ENCODE measurements around the gene FAM222B. TPM values are rescaled to one million over a fixed set of nuclear protein-coding genes. Genes with fewer than 3 reads are reported as not detected.
A peak's percentile ranks its signal among the peaks of the same experiment; 100 is the strongest.

FAM222B gene
- total and polyA plus RNA-seq, 2 experiments from 2014 or later = 63.7 to 78.5 TPM

DNA sequence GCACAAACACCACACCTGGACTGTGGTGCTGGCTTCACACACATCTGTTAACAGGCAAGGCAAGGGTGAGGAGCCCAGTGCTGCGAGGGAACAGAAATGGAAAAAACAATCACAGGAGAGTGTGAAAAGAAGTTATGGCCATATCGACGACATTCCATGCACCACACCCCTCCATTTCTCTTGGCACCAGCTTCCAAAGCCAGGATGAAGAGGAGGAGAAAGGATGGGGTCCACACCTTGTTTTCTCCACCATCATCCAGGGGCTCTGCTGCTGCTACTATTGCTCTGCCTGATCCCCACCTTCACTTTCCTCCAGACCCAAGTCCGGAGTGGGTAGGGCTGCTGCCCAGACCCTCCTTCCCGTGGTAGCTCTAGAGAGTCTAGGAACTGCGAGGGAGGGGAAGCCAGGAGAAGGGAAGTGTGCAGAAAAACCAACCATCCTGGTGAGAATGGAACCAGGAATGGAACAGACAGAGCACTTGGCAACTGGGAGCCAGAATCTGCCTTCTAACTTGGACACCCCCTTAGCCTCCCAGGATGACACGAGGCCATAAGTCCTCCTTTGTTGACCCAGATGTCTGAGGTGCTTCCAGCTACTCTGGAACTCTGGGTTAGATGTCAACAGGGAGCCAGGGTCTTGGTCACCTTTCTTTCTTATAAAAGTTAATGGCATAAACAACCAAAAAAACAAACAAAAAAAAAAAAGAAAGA lies 129.7 kb downstream of the FAM222B start (continued):
- TF ChIP-seq, protein P1, sequence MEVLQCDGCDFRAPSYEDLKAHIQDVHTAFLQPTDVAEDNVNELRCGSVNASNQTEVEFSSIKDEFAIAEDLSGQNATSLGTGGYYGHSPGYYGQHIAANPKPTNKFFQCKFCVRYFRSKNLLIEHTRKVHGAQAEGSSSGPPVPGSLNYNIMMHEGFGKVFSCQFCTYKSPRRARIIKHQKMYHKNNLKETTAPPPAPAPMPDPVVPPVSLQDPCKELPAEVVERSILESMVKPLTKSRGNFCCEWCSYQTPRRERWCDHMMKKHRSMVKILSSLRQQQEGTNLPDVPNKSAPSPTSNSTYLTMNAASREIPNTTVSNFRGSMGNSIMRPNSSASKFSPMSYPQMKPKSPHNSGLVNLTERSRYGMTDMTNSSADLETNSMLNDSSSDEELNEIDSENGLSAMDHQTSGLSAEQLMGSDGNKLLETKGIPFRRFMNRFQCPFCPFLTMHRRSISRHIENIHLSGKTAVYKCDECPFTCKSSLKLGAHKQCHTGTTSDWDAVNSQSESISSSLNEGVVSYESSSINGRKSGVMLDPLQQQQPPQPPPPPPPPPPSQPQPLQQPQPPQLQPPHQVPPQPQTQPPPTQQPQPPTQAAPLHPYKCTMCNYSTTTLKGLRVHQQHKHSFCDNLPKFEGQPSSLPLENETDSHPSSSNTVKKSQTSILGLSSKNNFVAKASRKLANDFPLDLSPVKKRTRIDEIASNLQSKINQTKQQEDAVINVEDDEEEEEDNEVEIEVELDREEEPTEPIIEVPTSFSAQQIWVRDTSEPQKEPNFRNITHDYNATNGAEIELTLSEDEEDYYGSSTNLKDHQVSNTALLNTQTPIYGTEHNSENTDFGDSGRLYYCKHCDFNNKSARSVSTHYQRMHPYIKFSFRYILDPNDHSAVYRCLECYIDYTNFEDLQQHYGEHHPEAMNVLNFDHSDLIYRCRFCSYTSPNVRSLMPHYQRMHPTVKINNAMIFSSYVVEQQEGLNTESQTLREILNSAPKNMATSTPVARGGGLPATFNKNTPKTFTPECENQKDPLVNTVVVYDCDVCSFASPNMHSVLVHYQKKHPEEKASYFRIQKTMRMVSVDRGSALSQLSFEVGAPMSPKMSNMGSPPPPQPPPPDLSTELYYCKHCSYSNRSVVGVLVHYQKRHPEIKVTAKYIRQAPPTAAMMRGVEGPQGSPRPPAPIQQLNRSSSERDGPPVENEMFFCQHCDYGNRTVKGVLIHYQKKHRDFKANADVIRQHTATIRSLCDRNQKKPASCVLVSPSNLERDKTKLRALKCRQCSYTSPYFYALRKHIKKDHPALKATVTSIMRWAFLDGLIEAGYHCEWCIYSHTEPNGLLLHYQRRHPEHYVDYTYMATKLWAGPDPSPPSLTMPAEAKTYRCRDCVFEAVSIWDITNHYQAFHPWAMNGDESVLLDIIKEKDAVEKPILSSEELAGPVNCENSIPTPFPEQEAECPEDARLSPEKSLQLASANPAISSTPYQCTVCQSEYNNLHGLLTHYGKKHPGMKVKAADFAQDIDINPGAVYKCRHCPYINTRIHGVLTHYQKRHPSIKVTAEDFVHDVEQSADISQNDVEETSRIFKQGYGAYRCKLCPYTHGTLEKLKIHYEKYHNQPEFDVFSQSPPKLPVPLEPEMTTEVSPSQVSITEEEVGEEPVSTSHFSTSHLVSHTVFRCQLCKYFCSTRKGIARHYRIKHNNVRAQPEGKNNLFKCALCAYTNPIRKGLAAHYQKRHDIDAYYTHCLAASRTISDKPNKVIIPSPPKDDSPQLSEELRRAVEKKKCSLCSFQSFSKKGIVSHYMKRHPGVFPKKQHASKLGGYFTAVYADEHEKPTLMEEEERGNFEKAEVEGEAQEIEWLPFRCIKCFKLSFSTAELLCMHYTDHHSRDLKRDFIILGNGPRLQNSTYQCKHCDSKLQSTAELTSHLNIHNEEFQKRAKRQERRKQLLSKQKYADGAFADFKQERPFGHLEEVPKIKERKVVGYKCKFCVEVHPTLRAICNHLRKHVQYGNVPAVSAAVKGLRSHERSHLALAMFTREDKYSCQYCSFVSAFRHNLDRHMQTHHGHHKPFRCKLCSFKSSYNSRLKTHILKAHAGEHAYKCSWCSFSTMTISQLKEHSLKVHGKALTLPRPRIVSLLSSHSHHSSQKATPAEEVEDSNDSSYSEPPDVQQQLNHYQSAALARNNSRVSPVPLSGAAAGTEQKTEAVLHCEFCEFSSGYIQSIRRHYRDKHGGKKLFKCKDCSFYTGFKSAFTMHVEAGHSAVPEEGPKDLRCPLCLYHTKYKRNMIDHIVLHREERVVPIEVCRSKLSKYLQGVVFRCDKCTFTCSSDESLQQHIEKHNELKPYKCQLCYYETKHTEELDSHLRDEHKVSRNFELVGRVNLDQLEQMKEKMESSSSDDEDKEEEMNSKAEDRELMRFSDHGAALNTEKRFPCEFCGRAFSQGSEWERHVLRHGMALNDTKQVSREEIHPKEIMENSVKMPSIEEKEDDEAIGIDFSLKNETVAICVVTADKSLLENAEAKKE (CRISPR knock-in tag; IDR thresholded peaks at IDR 0.05) = no peak
- TF ChIP-seq EZH2phosphoT487 (IDR thresholded peaks at IDR 0.05; ENCODE audit: unreplicated experiment) (no peak), CTCF (conservative IDR thresholded peaks at IDR 0.05; ENCODE audit: low read depth in 2 of 2) (no peak), ZNF114 (CRISPR knock-in tag; IDR thresholded peaks at IDR 0.05) (no peak)

- H2AFZ ChIP-seq = peak overlapping the region; percentile 80
Measured at GRCh38 chr17:28712032-28712704, 130.4 kb downstream of the FAM222B start.

More at GRCh38 chr17:28712032-28712704, 130.4 kb downstream of the FAM222B start:
- peaks cover 23% of the 10 kb centered on the region for H3K27me3 Mint-ChIP-seq (ENCODE audit: insufficient read depth, low read depth, poor library complexity)
- Histone ChIP-seq H3K36me3 (ENCODE audit: insufficient read depth) (peaks cover 13% of the 10 kb centered on the region; the same call in 1 of the 2 replicates), H3K27me3 (ENCODE audit: insufficient read depth) (no peaks in the 10 kb centered on the region), H3K27ac (ENCODE audit: low read depth) (peak overlapping the region; percentile 99), H4K20me1 (replicated peaks; ENCODE audit: insufficient read depth) (peaks cover 10% of the 10 kb centered on the region; the same call in 1 of the 2 replicates), H3K4me3 (peak overlapping the region; percentile 72), H3K9me2 (ENCODE audit: insufficient read depth) (no peaks in the 10 kb centered on the region), H3F3A (replicated peaks; ENCODE audit: low read depth) (peaks cover 53% of the 10 kb centered on the region), H3K4me2 (peak overlapping the region; percentile 91), H3K4me1 (ENCODE audit: insufficient read depth) (peaks cover 30% of the 10 kb centered on the region), H3K79me2 (replicated peaks; ENCODE audit: insufficient read depth) (peaks cover 39% of the 10 kb centered on the region)
- H3K4me3 Mint-ChIP-seq = peak overlapping the region; percentile 97
- H3K36me3 Mint-ChIP-seq (ENCODE audit: low read depth) = peaks cover 54% of the 10 kb centered on the region
- DNase-seq (ENCODE audit: low spot score) (peak; percentile 83), ATAC-seq (peak; percentile 42)
- peak overlapping the region; percentile 97 for H3K27ac Mint-ChIP-seq
- no peaks in the 10 kb centered on the region; the same call in 2 of the 3 replicates for H3K9me3 Mint-ChIP-seq
- TF ChIP-seq CTCF (conservative IDR thresholded peaks at IDR 0.05; ENCODE audit: low read depth in 2 of 2) = 0 out of 4 replicates have a peak, but pooled peaks of 1 of the 2 experiments have one; percentile 10
- TF ChIP-seq REST (IDR thresholded peaks at IDR 0.05; ENCODE audit: unreplicated experiment) = no peak
- peaks cover 37% of the 10 kb centered on the region for H3K4me1 Mint-ChIP-seq
